Testis (tissue), 3 donors: ENCODE data around the gene CACNB1. TPM values are rescaled to one million over a fixed set of nuclear protein-coding genes. Genes with fewer than 3 reads are reported as not detected.

Experiments
- DNase-seq: peaks from one replicate; pipeline ENCODE4 v3.0.0-alpha.2; 2019
- H3K27ac ChIP-seq, 2 donors: fragments of 200-600 bp; sonication (generic); one replicate each; pipeline ENCODE4 v1.5.1; 2019
- H3K27me3 ChIP-seq: fragments of 200-600 bp; sonication (generic); one replicate; pipeline ENCODE4 v1.5.1; 2019
- H3K36me3 ChIP-seq: fragments of 200-600 bp; sonication (generic); one replicate; pipeline ENCODE4 v1.5.1; 2017; ENCODE audit warnings: low read depth; ENCODE audit errors: missing control alignments
- H3K4me1 ChIP-seq: fragments of 200-600 bp; sonication (generic); one replicate; pipeline ENCODE4 v1.5.1; 2019
- H3K4me3 ChIP-seq, 2 donors: fragments of 200-600 bp; sonication (generic); one replicate each; pipeline ENCODE4 v1.5.1; 2017 to 2019
- H3K9me3 ChIP-seq: fragments of 200-600 bp; sonication (generic); one replicate; pipeline ENCODE4 v1.5.1; 2017
- CTCF ChIP-seq, 3 experiments: fragments of 450-650 bp in 2 of 3; fragments of 200-600 bp in 1 of 3; sonication (generic) in 1 of 3; IDR thresholded peaks; one replicate each; pipeline ENCODE4 v1.5.1; 2016 to 2019; ENCODE audit warnings: antibody characterized with exemption in 3 of 3, mild to moderate bottlenecking in 2 of 3, moderate library complexity in 1 of 3
- POLR2A ChIP-seq: fragments of 450-650 bp; IDR thresholded peaks from one replicate; pipeline ENCODE4 v1.6.1; 2017; ENCODE audit warnings: antibody characterized with exemption, mild to moderate bottlenecking, moderate library complexity
- WGBS, 2 donors: methylation state at CpG; one replicate each; pipeline ENCODE4 v1.1.5; 2018; 5-methylcytosine and 5-hydroxymethylcytosine counted together
- intact Hi-C: fragments of 100-400 bp; cut with DNase I; formaldehyde crosslinking; loops from one replicate; pipeline ENCODE4 v1.15.1; 2023; ENCODE audit warnings: low total_unique reads
- polyA plus RNA-seq: library from polyadenylated mRNA; stranded (reverse); fragments of 350-450 nt; fragmentation: Illumina TruSeq; extraction: RNeasy Lipid Tissue Mini Kit (QIAGEN cat#74804); gene quantifications from one replicate; pipeline ENCODE4 v1.2.3, GENCODE V29; 2014; ENCODE audit warnings: low read depth, low replicate concordance; ENCODE audit not compliant: insufficient read depth
- total RNA-seq, 2 donors: library from RNA; depleted of rRNA; stranded (reverse); fragments of >200 nt; gene quantifications; one replicate each; pipeline ENCODE4 v1.2.3, GENCODE V29; 2016

The CACNB1 gene
- total and polyA plus RNA-seq, 3 donors from 2014 or later = 11.3 to 19.8 (median 18.1) TPM

GRCh38 chr17:39227364-39227919 is 30.0 kb upstream of the CACNB1 start:
- 56 to 100% methylated on average over 1 of the region's 2 CpGs for WGBS, 2 donors
- intact Hi-C loops = no loop called here

DNA sequence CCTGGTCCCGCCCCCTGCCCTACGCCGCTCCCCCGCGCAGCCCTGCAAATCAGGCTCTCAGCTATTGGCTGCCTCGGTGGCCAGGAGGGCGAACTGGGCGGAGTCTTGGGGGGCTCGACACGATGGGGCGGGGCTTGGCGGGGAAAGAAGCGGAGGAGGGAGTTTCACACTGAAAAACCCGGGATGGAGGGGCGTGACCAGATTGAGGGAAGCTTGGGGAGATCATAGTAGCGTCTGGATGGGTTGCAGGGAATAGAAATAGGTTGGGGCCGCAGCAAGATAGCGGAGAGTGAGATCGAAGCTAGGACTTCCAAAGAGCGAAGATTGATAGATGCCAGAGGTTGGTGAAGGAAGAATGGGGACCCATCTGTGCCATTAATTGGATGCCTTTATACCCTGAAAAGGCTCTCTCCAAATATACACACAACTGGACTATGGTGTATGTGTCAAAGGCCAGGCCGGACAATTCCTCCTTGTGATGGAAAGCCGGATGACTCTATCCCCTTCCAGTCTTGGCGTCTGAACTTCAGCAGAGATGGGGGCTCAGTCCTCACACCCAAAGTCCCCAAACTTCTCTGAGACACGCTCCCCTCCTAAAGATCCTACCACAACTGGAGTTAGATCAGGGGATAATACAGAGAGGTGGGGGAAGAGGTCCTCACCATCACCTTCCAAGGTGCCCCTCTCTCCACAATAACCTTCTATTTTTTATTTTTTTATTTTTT is 28.7 kb upstream of the CACNB1 start:
- Histone ChIP-seq H3K36me3 (no peaks in the 10 kb centered on the region), H3K9me3 (no peaks in the 10 kb centered on the region), H3K4me3 (peak overlapping the region; percentile 24 to 59), H3K27ac (no peak overlapping the region), H3K27me3 (no peaks in the 10 kb centered on the region), H3K4me1 (peaks cover 11% of the 10 kb centered on the region)
- no peak for TF ChIP-seq CTCF (IDR thresholded peaks at IDR 0.05)
- no peak for TF ChIP-seq POLR2A
- 9% methylated on average over 19 to 24 of the region's 24 CpGs for WGBS, 2 donors
- intact Hi-C loops = no loop called here
- peak; percentile 58 for DNase-seq

More at GRCh38 chr17:39227364-39227919, 30.0 kb upstream of the CACNB1 start:
- Histone ChIP-seq H3K36me3 (no peaks in the 10 kb centered on the region), H3K27ac (no peak overlapping the region), H3K4me3 (no peak overlapping the region), H3K9me3 (no peaks in the 10 kb centered on the region), H3K27me3 (no peaks in the 10 kb centered on the region), H3K4me1 (peaks cover 11% of the 10 kb centered on the region)
- no peak for TF ChIP-seq CTCF (IDR thresholded peaks at IDR 0.05)
- TF ChIP-seq POLR2A = no peak
- DNase-seq = no peak

DNA sequence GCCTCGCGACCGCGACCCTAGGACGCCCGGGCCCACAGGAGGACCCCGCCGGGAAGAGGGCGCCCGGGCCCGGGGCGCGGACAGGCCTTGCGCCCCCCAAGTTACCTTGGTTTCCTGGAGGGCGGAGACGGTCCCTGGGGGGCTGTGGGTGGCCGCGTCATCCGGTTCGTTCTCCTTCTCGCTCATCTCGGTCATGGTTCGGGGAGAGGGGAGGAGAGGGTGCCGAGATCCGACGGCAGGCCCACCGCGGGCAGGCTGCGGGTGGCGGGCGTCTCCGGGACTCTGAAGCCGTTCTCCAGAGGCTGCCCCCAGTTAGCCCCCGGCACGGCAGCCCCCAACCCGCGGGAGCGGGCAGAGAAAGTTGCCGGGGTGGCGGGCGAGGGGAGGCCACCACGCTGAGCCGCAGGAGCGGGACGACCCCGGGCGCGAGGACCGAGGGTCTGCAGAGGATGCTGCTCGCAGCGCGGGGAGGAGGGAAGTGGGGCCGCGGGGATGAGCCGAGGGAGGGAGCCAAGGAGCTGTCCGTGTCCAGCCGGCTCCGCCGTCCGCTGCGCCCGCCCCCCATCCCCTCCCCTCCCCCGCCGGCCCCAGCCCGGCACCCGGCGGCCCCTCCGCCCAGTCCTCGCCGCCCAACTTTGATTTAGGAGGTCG is 28.0 kb upstream of the CACNB1 start, which contains the start of gene STAC2:
Gene STAC2, minus strand, starts transcription at position 638 of the 651 bp plus-strand sequence. Its CDS starts 443 bp downstream, at position 195.
- H3K4me1 ChIP-seq = peaks cover 11% of the 10 kb centered on the region
- DNase-seq = no peak
- intact Hi-C loops = no loop called here
- peak within 1 kb of the TSS; percentile 24 to 59 for H3K4me3 ChIP-seq
- no peaks in the 10 kb centered on the region for H3K27me3 ChIP-seq
- no peaks in the 10 kb centered on the region for H3K36me3 ChIP-seq
- TF ChIP-seq CTCF (IDR thresholded peaks at IDR 0.05) (no peak), POLR2A (no peak)
- no peaks in the 10 kb centered on the region for H3K9me3 ChIP-seq
- no peak within 1 kb of the TSS for H3K27ac ChIP-seq
- WGBS, 2 donors = 1% methylated on average over 50 of the region's 71 CpGs; no CpG with 5 or more reads in 1 of the 2 donors

DNA sequence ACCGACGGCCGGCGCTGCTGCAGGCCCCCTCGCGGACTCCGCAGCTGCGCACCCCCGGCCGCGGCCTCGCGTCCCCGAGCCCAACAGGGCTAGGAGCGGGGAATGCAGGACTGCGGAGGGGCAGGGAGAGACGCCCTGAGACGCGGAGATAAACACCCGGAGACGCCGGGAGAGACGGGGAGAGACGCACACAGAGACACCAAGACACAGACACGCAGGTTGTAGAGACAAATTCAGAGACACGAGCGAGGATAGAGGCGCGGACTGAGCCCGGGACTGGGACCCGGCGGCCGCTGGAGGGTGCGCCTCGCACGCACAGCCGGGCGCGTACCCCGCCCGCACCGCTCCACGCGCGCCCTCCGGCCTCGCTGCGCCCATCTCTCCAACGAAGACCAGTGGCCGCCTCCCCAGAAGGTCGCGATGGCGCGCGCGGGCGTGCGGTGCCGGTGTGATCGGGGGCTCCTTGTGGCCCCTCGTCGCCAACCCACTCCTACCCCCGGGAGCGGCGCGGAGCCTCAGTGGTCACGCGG is 27.4 kb upstream of the CACNB1 start:
- no peak overlapping the region for H3K27ac ChIP-seq
- H3K9me3 ChIP-seq = no peaks in the 10 kb centered on the region
- TF ChIP-seq POLR2A (no peak), CTCF (IDR thresholded peaks at IDR 0.05) (no peak)
- H3K27me3 ChIP-seq = no peaks in the 10 kb centered on the region
- H3K4me3 ChIP-seq = peak overlapping the region in 1 of 2 donors; percentile 59
- no peak for DNase-seq
- peaks cover 11% of the 10 kb centered on the region for H3K4me1 ChIP-seq
- 2 to 8% methylated on average over 5 to 52 of the region's 68 CpGs for WGBS, 2 donors
- no peaks in the 10 kb centered on the region for H3K36me3 ChIP-seq
- intact Hi-C loops = no loop called here
